GM21447 (cell line): ENCODE results near the gene PRDM15.

Experiments
- ATAC-seq: cut with Tn5 transposase; IDR thresholded peaks from one replicate; pipeline ENCODE4 v1.9.1; 2021; ENCODE audit not compliant: unreplicated experiment

The PRDM15 gene

GRCh38 chr21:41843584-41843983 lies 35.6 kb downstream of the PRDM15 start:
- ATAC-seq: no peak

DNA sequence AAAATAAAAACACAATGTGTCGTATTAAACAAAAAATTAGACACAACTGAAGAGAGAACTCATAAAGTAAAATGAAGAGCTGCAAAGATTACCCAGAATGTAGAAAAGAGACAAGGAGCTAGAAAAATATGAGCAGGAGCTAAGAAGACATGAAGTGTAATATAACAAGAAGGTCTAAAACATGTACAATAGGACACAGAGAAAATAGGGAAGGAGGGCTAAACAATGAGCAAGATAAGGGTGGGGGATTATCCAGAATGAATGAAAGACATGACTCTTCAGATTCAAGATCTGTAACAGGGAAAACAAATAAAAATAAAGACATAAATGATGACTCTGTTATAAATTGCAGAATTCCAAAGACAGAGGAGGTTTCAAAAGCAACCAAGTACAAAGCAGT lies 38.3 kb downstream of the PRDM15 start:
- no peak for ATAC-seq

- ATAC-seq: no peak
Measured at GRCh38 chr21:41839387-41840000, 39.6 kb downstream of the PRDM15 start.

- no peak for ATAC-seq
Measured at GRCh38 chr21:41837756-41838297, 41.3 kb downstream of the PRDM15 start.

DNA sequence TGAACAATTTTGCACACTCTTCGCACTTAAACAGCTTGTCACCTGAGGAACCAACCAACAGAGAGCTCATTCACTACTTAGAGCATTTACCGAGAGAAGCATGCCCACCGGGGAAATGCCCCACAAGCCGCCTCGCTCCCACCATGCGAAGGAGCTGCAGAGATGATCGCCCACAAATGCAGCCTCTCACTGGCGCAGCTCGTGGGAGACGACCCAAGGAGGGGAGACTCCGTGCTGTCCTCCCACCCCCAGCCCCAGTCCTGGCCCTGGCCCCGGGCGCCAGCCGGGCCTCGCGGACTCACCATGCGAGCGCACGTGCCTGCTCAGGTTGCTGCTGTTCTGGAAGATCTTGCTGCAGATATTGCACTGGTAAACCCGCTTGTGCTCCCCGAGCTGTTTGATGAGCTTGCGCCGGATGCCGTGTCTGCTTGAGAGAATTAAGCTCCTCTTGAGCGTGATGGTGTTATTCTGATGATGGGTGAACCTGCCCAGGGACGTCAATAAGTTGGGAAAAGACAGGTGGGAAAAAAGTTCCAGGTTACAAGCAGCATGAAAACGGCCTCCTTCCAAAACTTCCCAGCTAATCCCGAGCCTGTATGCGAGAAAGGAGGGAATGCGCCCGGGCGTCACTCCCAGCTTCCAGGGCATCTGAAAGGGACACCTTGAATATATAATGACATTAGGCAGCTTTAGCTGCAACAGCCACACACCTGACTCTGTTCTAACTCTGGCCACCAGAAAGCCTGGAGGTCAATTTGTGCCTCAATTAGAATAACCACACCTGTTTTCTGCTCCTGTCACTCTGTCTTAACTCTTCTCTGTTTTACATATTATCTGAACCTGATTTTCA lies 42.8 kb downstream of the PRDM15 start:
- no peak for ATAC-seq

GRCh38 chr21:41835711-41836154 lies 43.4 kb downstream of the PRDM15 start:
- ATAC-seq: no peak

DNA sequence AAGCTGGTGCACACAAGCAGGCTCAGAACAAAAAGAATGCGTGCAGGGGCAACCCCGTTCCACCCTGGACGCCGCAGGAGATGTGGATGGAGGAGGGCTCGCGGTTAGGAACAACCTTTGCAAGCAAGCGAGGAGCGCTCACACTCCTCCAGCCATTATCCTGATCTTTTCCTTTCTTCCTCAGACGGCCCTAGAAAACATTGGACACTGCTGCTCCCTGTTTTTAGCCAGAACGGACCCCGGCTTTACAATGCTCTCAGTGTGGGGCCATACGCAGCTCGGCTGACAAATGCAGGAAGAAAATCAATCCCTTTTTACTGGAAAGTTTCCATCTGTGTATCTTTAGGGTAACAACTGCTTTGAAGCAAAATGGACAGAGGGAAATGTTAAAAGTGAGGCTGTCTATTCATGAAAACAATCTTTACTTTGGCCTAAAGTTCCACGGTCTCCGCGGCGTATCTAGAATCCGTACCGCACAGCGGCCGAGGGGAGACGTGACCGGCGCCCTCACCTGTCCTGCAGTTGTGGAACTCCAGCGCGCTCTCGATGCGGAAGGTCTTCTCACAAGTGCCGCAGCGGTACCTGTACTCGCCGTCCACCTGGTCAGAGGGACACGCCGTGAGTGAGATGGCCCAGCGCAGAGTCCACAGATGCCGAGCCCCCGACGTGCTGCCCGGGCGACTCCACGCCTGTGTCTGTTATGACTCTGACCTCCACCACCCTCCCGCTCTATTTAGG lies 44.0 kb downstream of the PRDM15 start:
- no peak for ATAC-seq

DNA sequence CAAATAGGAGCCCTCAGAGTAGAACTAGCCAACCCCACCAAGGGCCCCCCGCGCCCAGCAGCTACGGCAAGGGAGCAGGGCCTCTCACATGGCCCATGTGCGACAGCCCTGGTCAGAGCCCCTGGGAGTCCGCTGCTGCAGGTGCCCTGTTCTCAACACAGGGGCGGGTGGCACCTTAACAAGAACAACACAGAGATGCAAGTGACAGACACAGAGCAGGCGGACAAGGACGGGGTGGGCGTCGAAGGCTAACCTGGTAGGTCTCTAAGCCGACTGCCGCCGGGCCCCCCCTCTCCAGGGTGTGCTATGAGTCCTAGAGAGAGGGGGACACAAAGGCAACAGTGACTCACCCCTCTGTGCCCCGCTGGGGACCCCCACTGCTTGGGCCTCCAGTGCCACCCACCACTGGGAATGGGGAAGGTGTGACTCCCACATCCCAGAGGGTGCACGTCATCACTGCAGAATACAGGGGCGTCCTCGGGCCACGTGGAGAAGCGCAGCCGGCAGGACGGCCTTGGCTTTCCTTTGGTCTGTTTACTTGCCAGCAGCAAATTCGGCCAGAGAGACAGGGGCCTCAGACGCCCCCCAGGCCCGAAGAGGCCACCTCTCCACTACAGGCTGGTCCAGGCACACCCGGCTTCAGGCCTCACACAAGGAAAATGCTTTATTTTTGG lies 44.8 kb downstream of the PRDM15 start:
- no peak for ATAC-seq

GRCh38 chr21:41833497-41834115 lies 45.5 kb downstream of the PRDM15 start:
- peak; percentile 75 for ATAC-seq

- peak; percentile 67 for ATAC-seq
Measured at GRCh38 chr21:41832596-41833496, 46.3 kb downstream of the PRDM15 start.

DNA sequence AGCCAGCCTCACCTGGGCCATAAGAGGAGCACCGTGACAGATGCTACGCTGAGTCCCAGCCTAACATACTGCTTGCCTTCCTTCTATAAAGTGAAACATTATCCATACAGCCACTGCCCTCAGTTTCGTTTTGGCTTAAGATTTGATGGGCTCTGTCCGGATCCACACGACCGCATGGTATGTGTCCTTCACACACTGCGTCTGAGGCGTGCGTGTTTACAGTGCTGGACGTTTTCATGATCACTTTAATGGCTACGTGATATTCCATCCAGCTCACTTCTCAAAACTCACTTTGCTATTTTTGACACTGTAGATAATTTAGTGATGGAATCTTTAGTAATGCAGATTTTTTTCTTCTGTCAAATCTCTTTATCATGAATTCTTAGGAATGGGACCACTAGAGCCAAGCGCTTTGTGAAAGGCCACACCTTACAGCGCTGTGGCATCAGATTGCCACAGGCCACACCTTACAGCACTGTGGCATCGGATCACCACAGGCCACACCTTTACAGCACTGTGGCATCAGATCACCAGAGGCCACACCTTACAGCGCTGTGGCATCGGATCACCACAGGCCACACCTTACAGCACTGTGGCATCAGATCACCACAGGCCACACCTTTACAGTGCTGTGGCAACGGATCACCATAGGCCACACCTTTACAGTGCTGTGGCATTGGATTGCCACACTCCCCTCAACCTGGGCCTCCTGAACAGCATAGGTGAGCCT lies 47.1 kb downstream of the PRDM15 start:
- no peak for ATAC-seq

DNA sequence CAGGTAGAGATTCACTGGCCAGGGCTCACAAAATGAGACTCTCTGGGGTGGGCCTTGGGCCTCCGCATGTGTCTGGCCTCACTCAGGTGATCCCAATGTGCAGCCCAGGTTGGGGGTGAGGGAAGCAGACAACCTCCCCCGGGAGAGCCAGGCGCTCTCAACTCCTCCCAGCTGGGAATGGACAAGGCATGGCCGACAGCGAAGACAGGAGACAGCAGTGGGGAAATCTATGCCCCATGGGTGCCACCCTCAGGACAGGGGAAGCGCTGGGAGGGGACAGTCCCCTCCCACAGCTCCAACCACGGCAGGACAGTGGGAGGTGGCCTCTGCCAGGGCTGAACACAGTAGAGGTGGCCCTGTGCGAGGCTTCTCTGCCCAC lies 47.7 kb downstream of the PRDM15 start:
- no peak for ATAC-seq

- ATAC-seq: no peak
Measured at GRCh38 chr21:41830764-41831452, 48.2 kb downstream of the PRDM15 start.

GRCh38 chr21:41830145-41830707 lies 48.9 kb downstream of the PRDM15 start:
- no peak for ATAC-seq

- no peak for ATAC-seq
Measured at GRCh38 chr21:41828884-41829360, 50.2 kb downstream of the PRDM15 start.

- no peak for ATAC-seq
Measured at GRCh38 chr21:41827951-41828883, 50.9 kb downstream of the PRDM15 start.

DNA sequence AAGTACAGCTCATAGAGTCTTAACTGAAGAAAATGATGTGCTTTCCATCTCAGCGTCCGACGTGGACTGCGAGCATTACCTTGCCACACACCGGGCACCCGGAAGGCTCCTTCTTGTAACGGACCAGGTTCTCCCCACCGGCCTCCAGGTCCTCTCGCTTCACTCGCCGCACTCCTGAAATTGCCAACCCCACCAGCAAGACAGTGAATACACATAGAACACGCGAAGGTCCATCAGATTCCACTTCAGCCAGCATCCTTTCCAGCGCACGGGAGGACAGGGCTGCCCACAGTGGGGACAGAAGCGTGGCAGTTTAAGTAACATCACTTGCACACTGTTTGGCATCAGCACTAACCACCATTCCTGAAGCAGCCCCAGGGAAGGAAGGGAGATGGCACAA lies 53.3 kb downstream of the PRDM15 start:
- no peak for ATAC-seq
